GM19043 (cell line): ENCODE results near the gene GFAP.

Experiments
- ATAC-seq: cut with Tn5 transposase; IDR thresholded peaks from one replicate; pipeline ENCODE4 v1.9.1; 2021; ENCODE audit warnings: low read depth; ENCODE audit not compliant: unreplicated experiment

GFAP gene

DNA sequence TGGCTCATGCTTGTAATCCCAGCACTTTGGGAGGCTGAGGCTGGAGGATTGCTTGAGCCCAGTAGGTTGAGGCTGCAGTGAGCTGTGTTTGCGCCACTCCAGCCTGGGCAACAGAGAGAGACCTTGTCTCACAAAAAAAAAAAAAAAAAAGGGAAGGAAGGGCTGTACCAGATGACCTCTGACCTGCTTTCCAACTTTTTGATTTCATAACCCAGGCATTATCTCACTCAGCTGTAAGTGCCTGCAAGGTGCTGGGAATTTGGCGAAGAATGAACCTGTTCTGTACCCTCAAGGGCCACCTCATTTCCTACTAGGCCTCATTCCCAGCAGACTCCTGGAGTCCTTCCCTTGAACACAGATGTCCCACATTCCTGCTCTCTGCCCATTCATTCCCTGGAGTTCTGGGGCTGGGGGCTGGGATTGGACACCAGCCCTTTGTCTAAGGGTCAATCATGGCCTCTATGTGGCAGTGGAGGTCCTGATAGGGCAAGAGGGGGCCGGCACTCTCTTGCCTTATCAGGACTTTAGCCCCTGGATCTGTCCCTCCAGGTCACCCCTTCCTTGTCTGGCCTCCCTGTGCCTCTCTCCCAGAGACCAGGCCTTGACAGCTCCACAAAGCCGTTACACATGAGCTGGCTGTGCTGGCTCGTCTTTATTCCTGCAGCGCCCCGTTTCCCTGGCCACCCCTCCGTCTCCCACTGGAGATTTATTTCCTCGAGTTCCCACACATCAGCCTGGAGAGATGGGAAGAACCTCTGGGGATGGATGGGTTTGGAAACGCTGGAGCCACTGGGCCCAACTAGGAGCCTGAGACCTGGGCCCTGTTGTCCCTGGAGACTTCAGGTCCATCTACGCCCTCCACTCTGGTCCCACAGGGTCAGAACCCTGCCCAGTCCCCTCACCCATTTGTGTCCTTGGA lies 821 bp upstream of the GFAP start:
- ATAC-seq: no peak

DNA sequence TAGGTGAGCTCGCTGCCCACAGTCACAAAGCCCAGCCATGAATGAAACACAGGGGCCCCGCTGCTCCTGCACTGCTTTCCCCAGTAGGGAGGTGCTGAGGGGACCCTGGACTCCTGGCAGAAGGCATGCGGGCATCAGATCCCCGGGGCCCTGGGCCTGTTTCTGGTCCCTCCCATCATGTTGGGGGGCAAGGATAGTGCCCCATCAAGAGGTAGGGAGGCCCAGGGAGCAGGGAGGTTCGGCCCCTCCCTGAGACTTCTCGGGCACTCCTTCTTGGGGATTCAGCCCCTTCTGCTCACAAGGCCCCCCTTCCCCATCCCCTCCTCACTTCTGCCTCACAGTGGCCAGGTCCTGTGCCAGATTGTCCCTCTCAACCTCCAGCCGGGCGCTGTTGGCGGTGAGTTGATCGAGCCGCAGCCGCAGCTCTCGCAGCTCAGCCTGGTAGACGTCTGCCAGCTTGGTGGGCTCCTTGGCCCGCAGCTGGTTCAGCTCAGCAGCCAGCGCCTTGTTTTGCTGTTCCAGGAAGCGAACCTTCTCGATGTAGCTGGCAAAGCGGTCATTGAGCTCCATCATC lies 515 bp downstream of the GFAP start:
- ATAC-seq: no peak

DNA sequence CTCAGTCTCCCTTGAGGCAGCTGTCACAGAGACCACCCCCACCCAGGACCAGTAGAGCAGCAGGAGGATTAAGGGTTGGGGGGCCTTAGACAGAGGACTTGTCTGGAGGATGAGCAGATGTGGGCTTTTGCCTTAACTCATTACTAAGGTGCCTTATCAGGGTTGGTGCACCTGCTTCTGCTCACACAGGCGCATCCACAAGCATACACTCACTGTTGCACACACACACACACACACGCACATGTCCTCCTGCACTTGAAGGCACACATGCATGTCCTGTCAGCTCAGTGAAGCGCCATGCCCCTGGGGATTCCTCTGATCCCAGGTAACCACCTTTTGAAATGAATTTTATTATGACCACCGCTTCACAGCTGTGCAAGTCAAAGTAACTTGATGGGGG lies 1.2 kb downstream of the GFAP start:
- no peak for ATAC-seq

DNA sequence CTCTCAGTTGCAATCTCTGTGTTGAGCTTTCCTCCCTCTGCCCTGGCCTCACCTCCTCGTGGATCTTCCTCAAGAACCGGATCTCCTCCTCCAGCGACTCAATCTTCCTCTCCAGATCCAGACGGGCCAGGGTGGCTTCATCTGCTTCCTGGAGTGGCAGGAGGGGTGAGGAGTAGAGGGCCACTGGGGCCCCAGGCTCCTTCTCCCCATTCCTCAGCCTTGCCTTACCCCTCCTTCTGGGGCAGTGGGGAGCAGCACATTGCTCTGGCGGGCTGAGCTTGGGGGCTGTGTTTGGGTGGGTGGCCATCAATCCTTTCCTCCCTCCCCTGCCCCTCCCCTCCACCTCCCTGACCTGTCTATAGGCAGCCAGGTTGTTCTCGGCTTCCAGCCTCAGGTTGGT lies 1.6 kb downstream of the GFAP start:
- ATAC-seq: no peak

DNA sequence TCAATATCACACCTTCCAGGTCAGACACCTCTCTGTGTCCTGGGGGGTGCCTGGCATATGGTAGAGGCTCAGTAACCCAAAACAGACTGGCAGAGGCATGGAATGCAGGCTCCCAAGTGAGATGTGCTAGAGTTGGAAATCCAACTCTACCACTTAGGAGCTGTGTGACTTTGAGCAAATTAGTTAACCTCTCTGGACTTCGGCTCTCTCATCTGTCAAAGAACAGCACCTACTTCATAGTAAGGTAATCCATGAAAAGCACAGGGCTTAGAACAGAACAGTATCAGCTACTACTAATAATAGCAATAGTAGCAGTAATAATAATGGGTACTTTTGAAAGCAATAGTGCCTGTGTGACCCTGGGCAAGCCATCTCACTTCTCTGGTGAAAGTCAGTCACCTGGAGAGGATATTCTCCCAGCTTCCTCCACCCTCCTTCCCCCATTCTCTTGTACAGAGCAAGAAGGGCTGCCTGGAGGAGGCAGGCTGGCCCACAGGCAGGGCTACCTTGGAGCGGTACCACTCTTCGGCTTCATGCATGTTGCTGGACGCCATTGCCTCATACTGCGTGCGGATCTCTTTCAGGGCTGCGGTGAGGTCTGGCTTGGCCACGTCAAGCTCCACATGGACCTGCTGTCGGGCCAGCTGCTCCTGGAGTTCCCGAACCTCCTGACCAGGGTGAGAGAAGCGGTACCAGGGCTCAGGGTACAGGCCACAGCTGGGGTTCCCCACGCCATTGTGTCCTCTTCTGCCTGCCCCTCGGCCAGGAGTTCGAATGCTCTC lies 2.3 kb downstream of the GFAP start:
- ATAC-seq: no peak

DNA sequence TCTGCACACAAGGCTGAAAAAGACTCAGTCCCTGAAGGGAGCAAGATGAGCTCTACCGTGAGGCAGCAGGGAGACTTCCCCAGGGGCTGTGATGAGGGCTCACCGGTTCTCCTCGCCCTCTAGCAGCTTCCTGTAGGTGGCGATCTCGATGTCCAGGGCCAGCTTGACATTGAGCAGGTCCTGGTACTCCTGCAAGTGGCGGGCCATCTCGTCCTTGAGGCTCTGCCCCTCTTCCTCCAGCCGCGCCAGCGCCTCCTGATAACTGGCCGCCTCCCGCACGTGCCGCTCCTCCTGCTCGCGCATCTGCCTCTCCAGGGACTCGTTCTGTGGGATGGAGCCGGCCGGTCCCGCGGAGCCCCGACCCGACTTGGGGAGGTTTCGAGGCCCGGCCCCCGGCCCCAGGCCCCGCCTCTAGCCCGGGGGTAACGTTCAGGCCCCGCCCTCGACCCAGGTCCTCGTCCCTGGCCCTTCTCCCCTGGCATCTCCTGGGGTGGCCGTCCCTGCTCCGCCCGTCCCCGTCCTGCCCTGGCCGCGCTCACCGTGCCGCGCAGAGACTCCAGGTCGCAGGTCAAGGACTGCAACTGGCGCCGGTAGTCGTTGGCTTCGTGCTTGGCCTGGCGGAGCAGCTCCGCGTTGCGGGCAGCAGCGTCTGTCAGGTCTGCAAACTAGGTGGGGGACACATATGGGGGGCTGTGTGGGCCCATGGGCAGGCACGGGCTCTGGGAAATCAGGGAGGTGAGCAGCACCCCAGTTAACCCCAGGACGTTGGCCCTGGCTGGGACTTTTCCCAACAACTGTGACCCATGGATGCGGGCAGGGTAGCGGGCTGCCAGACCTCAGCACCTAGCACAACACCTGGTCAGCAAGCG lies 3.9 kb downstream of the GFAP start:
- ATAC-seq: no peak

DNA sequence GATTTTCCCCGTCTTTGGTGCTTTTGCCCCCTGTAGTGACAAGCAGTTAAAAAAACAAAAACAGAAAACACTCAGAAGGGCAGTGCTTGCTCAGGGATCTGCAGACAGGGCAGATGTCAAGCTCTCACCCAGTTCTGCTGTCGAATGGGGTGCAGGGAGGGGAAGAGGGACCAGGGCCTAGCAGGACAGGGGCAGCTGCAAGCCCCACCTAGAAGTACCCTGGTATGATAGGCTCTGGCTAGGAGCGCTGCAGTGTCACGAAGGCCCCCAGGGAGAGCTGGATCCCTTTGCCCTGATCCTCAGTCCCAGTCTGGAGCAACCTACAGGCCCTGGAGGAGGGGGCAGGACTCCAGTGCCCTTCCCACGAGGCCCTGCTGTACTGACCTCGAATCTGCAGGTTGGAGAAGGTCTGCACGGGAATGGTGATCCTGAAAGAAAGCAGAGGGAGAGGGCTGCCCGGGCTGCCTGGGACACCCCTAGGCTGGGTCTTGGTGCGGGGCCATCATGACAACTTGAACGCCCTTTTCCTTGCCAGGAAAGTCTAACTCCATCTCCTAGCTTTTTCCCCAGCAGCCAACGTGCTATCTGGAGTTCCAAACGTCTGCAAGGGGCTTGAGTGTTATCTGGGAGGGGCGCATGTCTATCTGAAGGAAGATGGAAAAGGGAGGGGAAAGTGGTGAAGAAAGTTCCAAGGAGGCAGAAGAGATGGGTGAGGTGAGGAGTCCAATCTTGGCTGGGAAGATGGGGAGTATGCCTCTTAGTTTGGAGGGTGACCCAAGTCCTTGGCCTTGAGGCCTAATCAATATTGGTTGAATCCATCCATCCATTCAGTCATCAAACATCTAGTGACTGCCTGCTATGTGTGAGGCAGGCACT lies 4.8 kb downstream of the GFAP start:
- no peak for ATAC-seq

DNA sequence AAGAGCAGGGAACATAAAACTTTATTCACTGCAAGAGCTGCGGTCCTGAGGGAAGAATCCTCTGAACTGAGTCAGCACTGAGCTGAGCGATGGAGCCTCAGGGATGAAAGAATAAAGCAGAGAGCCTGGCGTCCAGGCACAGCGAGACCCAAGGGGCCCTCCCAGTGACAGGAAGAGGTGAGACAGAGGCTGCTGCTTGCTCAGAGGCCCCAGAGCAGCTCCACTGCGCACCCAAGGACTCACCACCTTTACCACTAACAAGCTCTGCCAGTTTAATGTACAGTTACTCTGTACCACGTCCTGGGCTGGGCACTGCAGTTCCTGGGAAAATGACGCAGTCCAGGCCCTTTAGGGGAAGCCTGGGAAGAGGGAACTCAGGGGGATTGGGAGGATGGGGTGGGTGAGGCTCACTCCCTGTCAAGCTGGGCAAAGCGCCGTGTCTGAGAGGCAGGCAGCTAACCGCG lies 5.6 kb downstream of the GFAP start:
- ATAC-seq: no peak

DNA sequence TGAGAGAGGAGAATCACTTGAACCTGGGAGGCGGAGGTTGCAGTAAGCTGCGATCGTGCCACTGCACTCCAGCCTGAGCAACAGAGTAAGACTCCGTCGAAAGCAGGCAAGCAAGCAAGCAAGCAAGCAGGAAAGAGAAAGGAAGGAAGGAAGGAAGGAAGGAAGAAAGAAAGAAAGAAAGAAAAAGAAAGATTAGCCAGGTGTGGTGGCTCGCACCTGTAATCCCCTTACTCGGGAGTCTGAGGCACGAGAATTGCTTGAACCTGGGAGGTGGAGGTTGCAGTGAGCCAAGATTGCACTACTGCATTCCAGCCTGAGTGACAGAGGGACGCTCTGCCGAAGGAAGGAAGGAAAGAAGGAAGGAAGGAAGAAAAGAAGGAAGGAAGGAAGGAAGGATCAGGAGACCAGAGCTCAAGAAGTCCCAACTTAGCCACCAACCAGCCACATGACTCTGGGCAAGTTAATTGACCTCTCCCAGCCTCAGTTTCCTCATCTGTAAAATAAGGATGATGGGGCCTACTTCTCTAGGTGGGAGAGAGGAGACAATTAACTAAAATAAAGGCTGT lies 6.5 kb downstream of the GFAP start:
- ATAC-seq: no peak

DNA sequence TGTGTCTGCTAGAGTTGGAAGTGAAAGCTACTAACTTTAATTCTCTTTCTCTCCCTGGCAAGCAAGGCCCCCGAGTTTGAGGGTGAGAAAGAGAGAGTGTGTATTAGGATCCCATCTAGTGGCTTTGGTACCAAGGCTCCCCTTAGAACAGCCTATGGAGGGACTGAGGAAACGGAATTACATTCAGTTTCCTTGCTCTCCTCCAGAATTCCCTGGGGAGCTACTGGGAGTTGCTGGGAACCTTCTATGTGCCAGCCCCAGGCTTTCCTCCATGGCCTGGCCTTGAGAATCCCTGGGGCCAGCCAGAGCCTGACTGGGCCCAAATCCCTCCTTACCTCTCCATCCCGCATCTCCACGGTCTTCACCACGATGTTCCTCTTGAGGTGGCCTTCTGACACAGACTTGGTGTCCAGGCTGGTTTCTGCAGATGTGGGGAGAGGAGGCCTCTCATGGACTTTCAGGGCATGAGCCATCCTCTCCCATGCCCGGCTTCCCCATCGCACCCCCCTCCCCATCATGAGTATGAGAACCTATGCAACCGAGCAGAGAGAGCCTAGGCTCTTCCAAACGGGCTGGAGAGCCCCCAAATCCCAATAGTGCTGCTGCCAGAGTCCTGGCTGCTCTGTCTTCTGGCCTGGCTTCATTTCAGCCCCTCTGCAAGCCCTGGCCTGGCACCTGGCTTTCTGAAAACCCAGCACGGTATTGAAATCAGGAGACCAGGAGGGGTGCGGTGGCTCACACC lies 7.4 kb downstream of the GFAP start:
- no peak for ATAC-seq

DNA sequence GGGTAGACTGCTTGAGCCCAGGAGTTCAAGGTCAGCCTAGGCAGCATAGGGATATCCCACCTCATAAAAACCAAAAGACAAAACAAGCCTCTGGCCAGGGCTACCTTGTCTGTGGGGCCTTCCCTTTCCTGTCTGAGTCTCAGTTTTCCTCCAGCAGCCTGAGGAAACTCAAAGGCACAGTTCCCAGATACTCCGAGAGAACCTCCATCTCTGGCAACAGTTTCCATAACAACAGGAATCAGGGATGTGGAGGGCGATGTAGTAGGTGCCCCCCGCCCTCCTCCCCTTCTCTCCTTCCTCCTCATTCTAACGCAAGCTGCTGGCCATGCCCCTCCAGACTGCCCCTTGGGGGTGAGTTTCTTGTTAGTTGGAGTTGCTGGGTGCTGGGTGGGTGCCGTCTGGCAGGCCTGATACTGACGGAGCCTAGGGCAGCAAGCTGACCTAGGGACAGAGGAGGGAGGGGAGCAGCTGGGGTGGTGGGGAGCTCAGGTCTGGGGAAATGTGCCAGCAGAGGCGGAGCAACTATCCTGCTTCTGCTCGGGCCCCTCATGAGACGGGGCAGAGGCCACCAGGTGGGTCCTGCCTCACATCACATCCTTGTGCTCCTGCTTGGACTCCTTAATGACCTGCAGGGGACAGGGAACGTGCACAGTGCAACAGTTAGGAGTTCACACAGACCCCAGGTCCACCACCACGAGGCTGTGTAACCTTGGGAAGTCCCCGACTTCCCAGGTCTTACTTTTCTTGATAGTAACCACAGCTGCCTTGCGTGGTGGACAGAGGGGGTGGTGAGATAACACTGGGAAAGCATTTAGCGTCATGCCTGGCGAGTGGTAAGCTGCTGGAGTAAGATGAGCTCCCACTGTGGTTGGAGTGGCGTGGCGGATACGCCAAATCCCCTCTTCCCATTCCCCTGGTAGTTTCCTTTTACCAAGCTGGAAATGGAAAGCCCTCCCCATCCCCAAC lies 8.3 kb downstream of the GFAP start:
- ATAC-seq: no peak

DNA sequence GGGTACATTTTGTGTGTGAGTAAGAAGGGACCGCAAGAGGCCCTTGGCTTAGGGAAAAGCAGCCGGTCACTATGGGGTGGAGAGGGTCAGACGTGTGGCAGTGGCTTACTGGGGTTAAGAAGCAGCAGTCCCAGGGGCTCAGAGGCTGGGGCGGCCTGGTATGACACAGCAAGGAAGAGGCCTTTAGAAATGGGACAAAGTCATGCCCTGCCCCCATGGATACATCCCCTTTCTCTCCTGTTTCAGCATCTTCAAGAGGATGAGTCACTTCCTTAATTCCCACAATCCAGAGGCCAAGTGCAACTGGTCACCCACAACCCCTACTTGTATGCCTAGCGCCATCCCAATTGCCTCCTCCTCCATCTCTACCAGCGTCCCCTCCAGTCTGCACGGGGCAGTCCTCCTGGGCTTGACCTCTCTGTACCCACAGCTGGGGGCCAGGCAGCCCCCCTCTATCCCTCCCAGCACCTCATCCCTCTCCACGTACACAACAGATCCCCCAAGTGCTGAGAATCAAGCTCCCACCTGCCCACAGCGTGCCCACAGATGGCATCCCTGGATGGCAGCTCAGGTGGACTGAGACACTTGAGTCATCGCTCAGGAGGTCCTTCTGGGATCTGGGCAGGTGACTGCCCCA lies 9.2 kb downstream of the GFAP start:
- no peak for ATAC-seq

DNA sequence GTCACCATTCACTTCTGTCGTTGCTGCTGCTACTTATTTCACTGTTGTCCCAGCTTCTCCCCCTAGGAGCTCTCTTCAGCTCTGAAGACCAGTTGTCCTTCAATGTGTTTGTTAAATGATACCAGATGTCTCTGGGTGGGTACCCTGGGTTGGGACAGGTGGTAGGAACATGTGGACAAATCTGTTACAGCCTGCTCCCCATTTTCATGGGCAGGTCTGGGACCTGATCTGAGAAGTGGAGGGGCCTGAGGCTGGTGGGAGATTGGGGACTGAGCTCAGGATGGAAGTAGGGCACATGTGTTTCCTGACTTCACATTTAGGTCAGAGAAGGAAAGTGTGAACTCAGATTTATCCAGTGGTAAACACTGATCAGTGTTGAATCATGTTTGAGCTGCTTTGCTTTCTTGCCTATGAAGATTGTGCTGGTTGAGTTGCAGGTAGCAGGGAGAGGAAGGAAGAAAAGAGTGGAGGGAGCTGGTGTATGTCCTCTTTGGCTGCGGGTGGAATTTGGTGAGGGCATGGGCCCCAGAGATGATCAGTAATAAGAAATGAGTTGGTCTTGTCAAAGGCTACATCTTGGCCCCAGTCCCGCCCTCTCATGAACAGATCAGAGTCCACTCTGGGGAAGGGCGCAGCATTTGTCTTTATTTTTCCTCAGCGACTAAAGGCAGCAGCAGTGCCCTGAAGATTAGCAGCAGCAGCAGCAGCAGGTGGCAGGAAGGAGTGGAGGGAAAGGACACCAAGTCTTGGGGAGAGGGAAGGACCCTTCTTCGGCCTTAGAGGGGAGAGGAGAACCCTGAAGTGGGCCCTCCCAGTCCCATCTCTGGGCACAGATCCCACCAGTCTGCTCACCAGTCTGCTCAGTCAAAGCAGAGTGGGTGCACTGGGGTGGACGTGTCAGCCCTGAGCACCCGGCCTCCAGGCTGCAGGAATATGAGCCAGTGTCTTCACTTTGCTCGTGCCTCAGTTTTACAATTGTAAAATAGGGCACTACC lies 10.0 kb downstream of the GFAP start:
- no peak for ATAC-seq

DNA sequence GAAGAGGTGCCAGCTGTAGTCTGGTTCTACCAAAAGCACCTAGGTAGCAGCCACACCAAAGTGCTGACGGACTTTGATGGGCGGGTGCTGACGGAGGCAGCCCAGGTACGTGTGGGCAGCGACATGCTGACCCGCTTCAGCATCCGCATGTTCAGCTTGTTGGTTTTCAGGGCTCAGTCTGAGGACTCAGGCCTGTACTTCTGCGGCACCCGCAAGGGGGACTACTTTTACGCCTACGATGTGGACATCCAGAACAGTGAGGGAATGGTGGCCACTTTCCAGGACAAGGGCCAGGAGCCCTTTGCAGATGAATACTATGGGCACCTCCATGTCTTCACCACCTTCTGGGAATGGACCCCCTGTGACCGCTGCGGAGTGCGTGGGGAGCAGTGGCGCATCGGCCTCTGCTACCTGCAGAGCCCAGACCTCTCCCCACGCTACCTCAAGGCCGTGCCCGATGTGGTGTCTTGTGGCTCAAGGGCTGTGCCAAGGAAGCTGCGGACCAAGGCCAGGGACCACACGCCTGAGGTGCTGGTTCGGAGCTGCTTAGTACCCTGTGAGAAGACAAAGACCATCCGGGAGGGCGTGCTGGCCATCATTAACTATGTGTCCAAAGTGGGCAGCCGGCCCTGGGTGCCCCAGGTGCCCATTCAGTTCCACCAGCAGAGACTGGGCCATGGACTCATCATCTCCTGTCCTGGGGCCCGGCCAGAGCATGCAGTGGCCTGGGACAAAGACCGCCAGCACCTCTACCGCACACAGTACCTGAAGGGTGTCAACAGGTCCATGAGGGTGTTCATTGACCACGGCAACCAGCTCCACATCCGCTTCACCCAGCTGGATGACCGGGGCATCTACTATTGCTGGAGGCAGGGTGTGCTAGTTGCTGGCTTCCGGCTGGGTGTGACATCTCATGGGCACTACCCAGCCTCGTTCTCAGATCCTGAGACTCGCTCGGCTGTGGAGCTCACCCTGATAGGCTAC lies 11.0 kb downstream of the GFAP start:
- ATAC-seq: no peak
